Tibial artery (tissue), 4 donors: Measurements from ENCODE around the gene HOXD8.
A peak's percentile ranks its signal among the peaks of the same experiment; 100 is the strongest.

ENCODE experiments used
- DNase-seq, 2 donors: peaks; one replicate each; pipeline ENCODE4 v3.0.0-alpha.2; 2019
- H3K27ac ChIP-seq, 2 donors: fragments of 200-600 bp; sonication (generic) in 1 of 2; 1 replicate in 1 of 2; 2 replicates in 1 of 2; pipeline ENCODE4 v1.5.1; 2018 to 2019; ENCODE audit warnings: mild to moderate bottlenecking in 1 of 2
- H3K27me3 ChIP-seq, 2 donors: fragments of 200-600 bp; sonication (generic) in 1 of 2; one replicate each; pipeline versions ENCODE4 v1.5.1 to v1.6.0; 2016 to 2019
- H3K36me3 ChIP-seq, 3 donors: fragments of 200-600 bp; sonication (generic) in 2 of 3; one replicate each; pipeline ENCODE4 v1.5.1; 2016 to 2019; ENCODE audit warnings: mild to moderate bottlenecking in 2 of 3
- H3K4me1 ChIP-seq, 4 donors: fragments of 200-600 bp; sonication (generic) in 2 of 4; 1 replicate in 3 of 4; 2 replicates in 1 of 4; pipeline ENCODE4 v1.5.1; 2016 to 2019
- H3K4me3 ChIP-seq, 2 donors: fragments of 200-600 bp; sonication (generic) in 1 of 2; 1 replicate in 1 of 2; 2 replicates in 1 of 2; pipeline ENCODE4 v1.5.1; 2018 to 2019; ENCODE audit warnings: mild to moderate bottlenecking in 2 of 2
- H3K9me3 ChIP-seq, 3 donors: fragments of 200-600 bp; sonication (generic) in 1 of 3; one replicate each; pipeline ENCODE4 v1.5.1; 2016 to 2019
- intact Hi-C: fragments of 100-400 bp; cut with DNase I; formaldehyde crosslinking; loops from one replicate; pipeline ENCODE4 v1.15.0; 2023; ENCODE audit warnings: low total_unique reads
- TF ChIP-seq, protein P1 (sequence below), 2 experiments: fragments of 200-600 bp in 1 of 2; fragments of 450-650 bp in 1 of 2; IDR thresholded peaks; one replicate each; pipeline ENCODE4 v1.5.1; 2017 to 2019; ENCODE audit warnings: antibody characterized with exemption in 2 of 2, mild to moderate bottlenecking in 1 of 2, moderate library complexity in 1 of 2

The HOXD8 gene

GRCh38 chr2:176102309-176102866 lies 27.1 kb upstream of the HOXD8 start:
- no peak for DNase-seq
- no peak overlapping the region for H3K4me3 ChIP-seq
- H3K9me3 ChIP-seq = no peaks in the 10 kb centered on the region
- TF ChIP-seq, protein P1, sequence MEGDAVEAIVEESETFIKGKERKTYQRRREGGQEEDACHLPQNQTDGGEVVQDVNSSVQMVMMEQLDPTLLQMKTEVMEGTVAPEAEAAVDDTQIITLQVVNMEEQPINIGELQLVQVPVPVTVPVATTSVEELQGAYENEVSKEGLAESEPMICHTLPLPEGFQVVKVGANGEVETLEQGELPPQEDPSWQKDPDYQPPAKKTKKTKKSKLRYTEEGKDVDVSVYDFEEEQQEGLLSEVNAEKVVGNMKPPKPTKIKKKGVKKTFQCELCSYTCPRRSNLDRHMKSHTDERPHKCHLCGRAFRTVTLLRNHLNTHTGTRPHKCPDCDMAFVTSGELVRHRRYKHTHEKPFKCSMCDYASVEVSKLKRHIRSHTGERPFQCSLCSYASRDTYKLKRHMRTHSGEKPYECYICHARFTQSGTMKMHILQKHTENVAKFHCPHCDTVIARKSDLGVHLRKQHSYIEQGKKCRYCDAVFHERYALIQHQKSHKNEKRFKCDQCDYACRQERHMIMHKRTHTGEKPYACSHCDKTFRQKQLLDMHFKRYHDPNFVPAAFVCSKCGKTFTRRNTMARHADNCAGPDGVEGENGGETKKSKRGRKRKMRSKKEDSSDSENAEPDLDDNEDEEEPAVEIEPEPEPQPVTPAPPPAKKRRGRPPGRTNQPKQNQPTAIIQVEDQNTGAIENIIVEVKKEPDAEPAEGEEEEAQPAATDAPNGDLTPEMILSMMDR (IDR thresholded peaks at IDR 0.05) = no peak
- H3K27ac ChIP-seq = no peak overlapping the region
- peaks cover 0 to 62% (median 50%) of the 10 kb centered on the region in 4 donors for H3K4me1 ChIP-seq
- peaks cover 23 to 100% of the 10 kb centered on the region in 2 donors for H3K27me3 ChIP-seq
- no peaks in the 10 kb centered on the region for H3K36me3 ChIP-seq
- intact Hi-C loops = no loop called here

DNA sequence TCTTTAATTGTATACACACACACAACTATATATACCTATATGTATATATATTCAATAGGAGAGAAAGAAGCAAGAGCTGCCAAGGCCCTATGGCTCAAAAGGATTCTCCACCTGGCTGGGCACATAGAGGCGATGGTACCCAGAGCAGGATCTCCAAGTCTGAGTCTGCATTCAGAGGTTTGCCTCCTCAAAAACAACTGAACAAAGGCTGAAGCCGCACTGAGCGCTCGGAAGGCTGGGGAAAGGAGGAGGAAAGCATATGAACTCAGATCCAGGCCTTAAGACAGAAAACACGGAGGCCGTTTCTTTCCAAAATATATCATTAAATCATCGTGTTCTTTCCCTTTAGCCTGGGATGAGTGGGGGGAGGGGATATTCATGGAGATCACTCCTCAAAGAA lies 26.3 kb upstream of the HOXD8 start:
- DNase-seq = no peak
- H3K36me3 ChIP-seq = no peaks in the 10 kb centered on the region
- intact Hi-C loops = no loop called here
- peaks cover 0 to 60% (median 48%) of the 10 kb centered on the region in 4 donors for H3K4me1 ChIP-seq
- no peak overlapping the region for H3K4me3 ChIP-seq
- H3K27ac ChIP-seq = no peak overlapping the region
- TF ChIP-seq, protein P1 (IDR thresholded peaks at IDR 0.05) = no peak
- no peaks in the 10 kb centered on the region for H3K9me3 ChIP-seq
- H3K27me3 ChIP-seq = peaks cover 23 to 99% of the 10 kb centered on the region in 2 donors

- H3K4me1 ChIP-seq = peaks cover 0 to 60% (median 47%) of the 10 kb centered on the region in 4 donors
- intact Hi-C loops = no loop called here
- TF ChIP-seq, protein P1 (IDR thresholded peaks at IDR 0.05) = no peak
- no peak overlapping the region for H3K27ac ChIP-seq
- no peak overlapping the region for H3K4me3 ChIP-seq
- H3K9me3 ChIP-seq = no peaks in the 10 kb centered on the region
- no peaks in the 10 kb centered on the region for H3K36me3 ChIP-seq
- no peak for DNase-seq
- peaks cover 23 to 99% of the 10 kb centered on the region in 2 donors for H3K27me3 ChIP-seq
Observed at GRCh38 chr2:176103742-176104315, 25.7 kb upstream of the HOXD8 start.

DNA sequence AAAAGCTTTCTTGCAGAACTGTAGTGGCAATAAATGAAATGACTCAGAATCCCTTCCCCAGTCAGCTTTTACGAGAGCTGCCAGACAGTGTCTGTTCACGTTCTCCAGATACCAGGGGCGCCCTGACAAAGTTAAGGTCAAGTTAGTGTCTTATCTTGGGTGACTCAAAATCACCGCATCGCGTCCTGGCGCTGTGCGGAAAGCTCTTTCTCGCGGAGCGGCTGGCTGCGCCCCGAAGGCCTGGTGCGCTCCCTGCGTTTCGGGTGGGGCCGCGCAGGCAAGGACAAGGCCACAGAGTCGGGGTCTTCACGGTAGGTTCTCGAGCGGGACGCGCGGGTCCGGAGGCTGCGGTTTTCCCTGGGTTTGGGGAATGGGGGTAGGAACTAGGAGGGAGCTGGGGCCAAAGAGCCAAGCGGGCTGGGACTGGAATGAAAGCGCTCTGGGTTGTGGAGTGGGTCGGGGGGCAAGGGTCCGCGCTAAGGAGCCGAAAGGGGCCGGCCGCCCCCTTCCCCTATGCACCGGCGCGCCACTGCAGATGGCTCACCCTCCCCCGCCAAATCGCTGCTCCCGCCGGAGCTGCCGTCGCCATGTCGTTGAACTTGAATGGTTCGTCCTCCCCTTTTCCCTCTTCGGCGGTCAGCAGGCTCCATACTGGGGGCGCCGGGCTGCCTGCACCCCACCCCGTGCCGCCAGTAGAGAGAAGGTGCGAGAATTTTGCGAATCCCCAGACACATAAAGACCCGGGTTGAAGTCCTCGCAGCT lies 25.0 kb upstream of the HOXD8 start:
- intact Hi-C loops = no loop called here
- Histone ChIP-seq H3K27ac (no peak overlapping the region), H3K4me3 (peak overlapping the region in 1 of 2 donors; percentile 5), H3K9me3 (no peaks in the 10 kb centered on the region), H3K4me1 (peaks cover 0 to 59% (median 45%) of the 10 kb centered on the region in 4 donors), H3K36me3 (no peaks in the 10 kb centered on the region), H3K27me3 (peaks cover 26 to 99% of the 10 kb centered on the region in 2 donors)
- TF ChIP-seq, protein P1 (IDR thresholded peaks at IDR 0.05) = no peak
- no peak for DNase-seq

DNA sequence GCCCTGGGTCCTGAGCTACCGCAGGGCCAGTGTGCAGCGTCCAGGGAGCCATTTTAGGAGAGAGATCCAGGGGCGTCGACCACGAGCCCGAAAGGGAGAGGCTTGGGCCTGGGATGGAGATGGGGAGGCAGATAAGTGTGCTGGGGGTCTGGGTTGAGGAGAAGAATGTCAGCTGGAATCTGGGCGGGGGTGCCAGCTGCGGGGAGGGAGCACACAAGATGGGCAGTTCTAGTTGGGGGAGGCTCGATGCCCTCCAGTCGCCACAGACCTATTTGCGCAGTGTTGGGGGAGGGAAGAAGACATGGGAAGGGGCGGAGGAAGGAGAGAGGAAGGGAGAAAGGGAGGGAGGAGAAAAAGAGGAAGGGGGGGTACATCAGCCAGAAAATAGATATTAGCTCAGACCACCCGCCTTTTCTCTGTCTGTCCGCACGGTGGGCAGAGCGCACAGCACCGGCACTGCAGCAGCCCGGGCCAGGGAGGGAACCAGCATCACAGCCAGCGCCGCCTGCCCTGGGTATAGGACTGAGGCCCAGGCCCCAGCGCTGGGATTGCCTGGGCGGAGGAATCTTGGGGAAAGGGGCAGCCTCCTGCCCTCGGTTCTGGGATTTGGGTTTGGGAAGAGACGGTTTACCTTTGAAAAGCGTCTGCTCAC lies 24.3 kb upstream of the HOXD8 start:
- DNase-seq = no peak
- Histone ChIP-seq H3K9me3 (no peaks in the 10 kb centered on the region), H3K27me3 (peaks cover 22 to 99% of the 10 kb centered on the region in 2 donors), H3K4me1 (peaks cover 0 to 52% (median 39%) of the 10 kb centered on the region in 4 donors), H3K4me3 (peak overlapping the region in 1 of 2 donors; percentile 5), H3K36me3 (no peaks in the 10 kb centered on the region), H3K27ac (no peak overlapping the region)
- TF ChIP-seq, protein P1 (IDR thresholded peaks at IDR 0.05) = no peak
- intact Hi-C loops = no loop called here
